K562 (cell line): ENCODE data around the gene MFSD8. TPM values are rescaled to one million over a fixed set of nuclear protein-coding genes. Genes with fewer than 3 reads are reported as not detected.

Experiments
- CCNT2 ChIP-seq: IDR thresholded peaks from 2 replicates; pipeline ENCODE4 v1.6.1; 2011; ENCODE audit warnings: borderline replicate concordance, low read depth, mild to moderate bottlenecking, moderate library complexity, mixed read lengths, low read length; ENCODE audit not compliant: insufficient read length; ENCODE audit errors: extremely low read depth
- CHAMP1 ChIP-seq: fragments of 450-650 bp; IDR thresholded peaks from 2 replicates; pipeline ENCODE4 v1.6.1; 2016; ENCODE audit warnings: mild to moderate bottlenecking
- CREB1 ChIP-seq, 2 experiments: sonication (generic) in 1 of 2; formaldehyde crosslinking in 1 of 2; IDR thresholded peaks; 2 replicates each; pipeline versions ENCODE4 v1.6.1 to v1.8.0; 2012 to 2022; ENCODE audit warnings: inconsistent platforms in 1 of 2, mild to moderate bottlenecking in 1 of 2, missing genetic modification reagents in 1 of 2, moderate library complexity in 1 of 2
- DNMT1 ChIP-seq: fragments of 450-650 bp; IDR thresholded peaks from 2 replicates; pipeline ENCODE4 v1.6.1; 2016; ENCODE audit warnings: antibody characterized with exemption, mild to moderate bottlenecking
- ELF4 ChIP-seq: fragments of 450-650 bp; formaldehyde crosslinking; IDR thresholded peaks from 2 replicates; pipeline ENCODE4 v1.4.0; 2022; ENCODE audit warnings: missing genetic modification characterization
- GTF2E2 ChIP-seq: fragments of 200-800 bp; sonication (Bioruptor generic); IDR thresholded peaks from 2 replicates; pipeline ENCODE4 v1.6.1; 2016; ENCODE audit warnings: missing genetic modification characterization, missing compliant biosample characterization
- GTF2F1 ChIP-seq: IDR thresholded peaks from 2 replicates; pipeline ENCODE4 v1.6.1; 2011; ENCODE audit warnings: low read depth, low read length, improper control_type of control experiment
- MIER1 ChIP-seq: fragments of 450-650 bp; IDR thresholded peaks from 2 replicates; pipeline ENCODE4 v1.6.1; 2016; ENCODE audit warnings: antibody characterized with exemption, mild to moderate bottlenecking, low read depth
- NR2C1 ChIP-seq, 2 experiments: fragments of 450-650 bp; IDR thresholded peaks; 2 replicates each; pipeline ENCODE4 v1.6.1; 2017; ENCODE audit warnings: mild to moderate bottlenecking in 2 of 2, antibody characterized with exemption in 1 of 2, inconsistent platforms in 1 of 2, missing compliant biosample characterization in 1 of 2, missing genetic modification characterization in 1 of 2
- PHF8 ChIP-seq: fragments of 200-600 bp; sonication (generic); IDR thresholded peaks from 2 replicates; pipeline ENCODE4 v1.6.1; 2012; ENCODE audit warnings: mixed run types, mild to moderate bottlenecking, inconsistent platforms, low read length, moderate library complexity, borderline replicate concordance
- RBM25 ChIP-seq: fragments of 200-400 bp; formaldehyde crosslinking; IDR thresholded peaks from 2 replicates; pipeline ENCODE4 v1.6.1; 2018; ENCODE audit warnings: low read length, low read depth, moderate library complexity; ENCODE audit not compliant: severe bottlenecking
- RCOR1 ChIP-seq, 2 experiments: IDR thresholded peaks; 2 replicates each; pipeline ENCODE4 v1.6.1; 2012; ENCODE audit warnings: low read depth in 2 of 2, low read length in 2 of 2, borderline replicate concordance in 1 of 2, improper control_type of control experiment in 1 of 2
- SIN3A ChIP-seq, 2 experiments: fragments of 150-350 bp in 1 of 2; IDR thresholded peaks; 2 replicates each; pipeline ENCODE4 v1.6.1; 2011 to 2016; ENCODE audit warnings: borderline replicate concordance in 2 of 2, low read depth in 2 of 2, low read length in 2 of 2, mild to moderate bottlenecking in 2 of 2, moderate library complexity in 2 of 2; ENCODE audit not compliant: control insufficient read depth in 1 of 2
- SMARCA4 ChIP-seq: fragments of 450-650 bp; IDR thresholded peaks from 2 replicates; pipeline ENCODE4 v1.6.1; 2016
- SMARCA5 ChIP-seq: fragments of 450-650 bp; IDR thresholded peaks from 2 replicates; pipeline ENCODE4 v1.6.1; 2016
- TGIF2 ChIP-seq: sonication (generic); formaldehyde crosslinking; IDR thresholded peaks from 2 replicates; pipeline ENCODE4 v1.8.1; 2022; ENCODE audit warnings: mild to moderate bottlenecking, missing genetic modification reagents, moderate library complexity
- U2AF1 ChIP-seq: fragments of 200-400 bp; formaldehyde crosslinking; optimal IDR thresholded peaks from 2 replicates; pipeline ENCODE3; 2017; ENCODE audit warnings: mild to moderate bottlenecking, low read depth, low read length, moderate library complexity
- U2AF2 ChIP-seq: fragments of 200-400 bp; formaldehyde crosslinking; optimal IDR thresholded peaks from 2 replicates; pipeline ENCODE3; 2017; ENCODE audit warnings: low read depth, mild to moderate bottlenecking, low read length
- ZFPM2 ChIP-seq: fragments of 250-450 bp; sonication (Bioruptor Pico); IDR thresholded peaks from 2 replicates; pipeline ENCODE4 v1.5.1; 2022; ENCODE audit warnings: mild to moderate bottlenecking
- ZNF274 ChIP-seq: IDR thresholded peaks from 2 replicates; pipeline ENCODE4 v1.6.1; 2011; ENCODE audit warnings: low read depth, mild to moderate bottlenecking, low read length, moderate library complexity, borderline replicate concordance
- ZNF668 ChIP-seq: fragments of 250-450 bp; sonication (Bioruptor Pico); IDR thresholded peaks from 2 replicates; pipeline ENCODE4 v1.8.0; 2022; ENCODE audit warnings: mild to moderate bottlenecking, inconsistent platforms
- polyA plus RNA-seq, 8 experiments: library from polyadenylated mRNA; depleted of rRNA in 4 of 8; stranded (reverse) in 5 of 8; unstranded in 3 of 8; fragments of >200 nt; fragmentation: Nextera tagmentation in 2 of 8; fragmentation: Illumina TruSeq in 1 of 8; extraction: Ambion mirVana in 2 of 8; extraction: Trizol in 1 of 8; gene quantifications; 2 replicates each; pipeline versions ENCODE4 v1.2.1 to v1.2.3, GENCODE V29; 2011 to 2014; ENCODE audit warnings: inconsistent platforms in 1 of 8, missing spikeins in 1 of 8
- total RNA-seq, 7 experiments: library from RNA; depleted of rRNA in 6 of 7; stranded (reverse); fragments of >200 nt in 6 of 7; fragmentation: Illumina TruSeq in 2 of 7; extraction: Trizol in 2 of 7; gene quantifications; 2 replicates each; pipeline versions ENCODE4 v1.2.1 to v1.2.3, GENCODE V29; 2011 to 2021; ENCODE audit warnings: low replicate concordance in 1 of 7
- TF ChIP-seq, protein P1 (sequence below): fragments of 250-450 bp; sonication (Bioruptor Pico); IDR thresholded peaks from 2 replicates; pipeline ENCODE4 v1.8.0; 2022; ENCODE audit warnings: inconsistent platforms
- TF ChIP-seq, protein P2 (sequence below), 2 experiments: fragments of 250-450 bp in 1 of 2; fragments of 450-650 bp in 1 of 2; sonication (Bioruptor Pico) in 1 of 2; IDR thresholded peaks; 2 replicates each; pipeline versions ENCODE4 v1.6.1 to v1.8.0; 2016 to 2021; ENCODE audit warnings: mild to moderate bottlenecking in 2 of 2, moderate library complexity in 2 of 2, missing compliant biosample characterization in 1 of 2, missing genetic modification characterization in 1 of 2

MFSD8 gene
- total and polyA plus RNA-seq, 9 of the 15 experiments (the other 6 are each of a cell fraction or from before 2014, with no cell fraction given) = 7.0 to 27.2 (median 18.7) TPM

GRCh38 chr4:127965062-127965802, at the start of gene MFSD8, which contains the start of gene ABHD18 (continued):
- peak; percentile 50 for TF ChIP-seq RBM25
- no peak for TF ChIP-seq MIER1
- TF ChIP-seq CCNT2 = peak; percentile 39
- TF ChIP-seq TGIF2 (CRISPR knock-in tag) = no peak
- no peak for TF ChIP-seq ZFPM2
- peak; percentile 55; the same call in 1 of the 2 replicates for TF ChIP-seq GTF2E2 (tag)
- peak; percentile 16; the same call in 1 of the 2 replicates for TF ChIP-seq SMARCA4
- TF ChIP-seq DNMT1 = no peak
- TF ChIP-seq SMARCA5 = peak; percentile 57; the same call in 1 of the 2 replicates
- peak; percentile 95 for TF ChIP-seq NR2C1 (IDR thresholded peaks at IDR 0.05)
- peak; percentile 95 for TF ChIP-seq NR2C1 (tag; IDR thresholded peaks at IDR 0.05)
- TF ChIP-seq CREB1 (IDR thresholded peaks at IDR 0.05) = peak; percentile 74
- peak; percentile 79 for TF ChIP-seq CREB1 (CRISPR knock-in tag; IDR thresholded peaks at IDR 0.05)
- TF ChIP-seq PHF8 = peak; percentile 83
- no peak for TF ChIP-seq CHAMP1
- no peak for TF ChIP-seq U2AF1
- TF ChIP-seq, protein P1, sequence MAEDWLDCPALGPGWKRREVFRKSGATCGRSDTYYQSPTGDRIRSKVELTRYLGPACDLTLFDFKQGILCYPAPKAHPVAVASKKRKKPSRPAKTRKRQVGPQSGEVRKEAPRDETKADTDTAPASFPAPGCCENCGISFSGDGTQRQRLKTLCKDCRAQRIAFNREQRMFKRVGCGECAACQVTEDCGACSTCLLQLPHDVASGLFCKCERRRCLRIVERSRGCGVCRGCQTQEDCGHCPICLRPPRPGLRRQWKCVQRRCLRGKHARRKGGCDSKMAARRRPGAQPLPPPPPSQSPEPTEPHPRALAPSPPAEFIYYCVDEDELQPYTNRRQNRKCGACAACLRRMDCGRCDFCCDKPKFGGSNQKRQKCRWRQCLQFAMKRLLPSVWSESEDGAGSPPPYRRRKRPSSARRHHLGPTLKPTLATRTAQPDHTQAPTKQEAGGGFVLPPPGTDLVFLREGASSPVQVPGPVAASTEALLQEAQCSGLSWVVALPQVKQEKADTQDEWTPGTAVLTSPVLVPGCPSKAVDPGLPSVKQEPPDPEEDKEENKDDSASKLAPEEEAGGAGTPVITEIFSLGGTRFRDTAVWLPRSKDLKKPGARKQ (CRISPR knock-in tag) = no peak
- TF ChIP-seq ZNF274 = no peak
- TF ChIP-seq GTF2F1 = peak; percentile 39; the same call in 1 of the 2 replicates
- no peak for TF ChIP-seq ELF4
- TF ChIP-seq SIN3A (IDR thresholded peaks at IDR 0.05; ENCODE audit: borderline replicate concordance in 2 of 2, control insufficient read depth in 1 of 2, low read depth in 2 of 2, low read length in 2 of 2) = no peak; a peak in 1 of 4 replicates
- peak in 1 of 2 experiments; percentile 43; a peak in 2 of 4 replicates for TF ChIP-seq RCOR1 (IDR thresholded peaks at IDR 0.05; ENCODE audit: borderline replicate concordance in 1 of 2, low read depth in 2 of 2, low read length in 2 of 2)
- no peak for TF ChIP-seq U2AF2
- TF ChIP-seq, protein P2, sequence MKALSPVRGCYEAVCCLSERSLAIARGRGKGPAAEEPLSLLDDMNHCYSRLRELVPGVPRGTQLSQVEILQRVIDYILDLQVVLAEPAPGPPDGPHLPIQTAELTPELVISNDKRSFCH (CRISPR knock-in tag; IDR thresholded peaks at IDR 0.05) = no peak
- TF ChIP-seq, protein P2 (tag; IDR thresholded peaks at IDR 0.05) = 0 out of 2 replicates have a peak, but pooled peaks have one; percentile 11
- TF ChIP-seq ZNF668 (CRISPR knock-in tag) = no peak
